DND-41 (cell line): ENCODE measurements around the gene RILPL1.
"Not testable (repeated sequence)": the region's sequence is repeated elsewhere in the genome, so short reads cannot be mapped to it uniquely, and the experiment has no call there.

ENCODE experiments used
- ATAC-seq: fragments of 200-7000 bp; cut with Tn5 transposase; 3 replicates; pipeline ENCODE4 v1.9.1; 2021; ENCODE audit warnings: low read depth; ENCODE audit not compliant: insufficient read depth
- DNase-seq: peaks from one replicate; pipeline ENCODE4 v3.0.0-alpha.2; 2020
- H2AFZ ChIP-seq: 2 replicates; pipeline ENCODE4 v1.6.0; 2012; ENCODE audit warnings: low read depth, low read length
- H3K27ac ChIP-seq: 2 replicates; pipeline ENCODE4 v1.5.1; 2012; ENCODE audit warnings: low read length, inconsistent platforms
- H3K27me3 ChIP-seq: fragments of 200-600 bp; sonication (generic); 2 replicates; pipeline ENCODE4 v1.6.0; 2012; ENCODE audit warnings: low read length, mild to moderate bottlenecking, inconsistent platforms; ENCODE audit not compliant: insufficient read depth, poor library complexity
- H3K36me3 ChIP-seq: 2 replicates; pipeline ENCODE4 v1.5.1; 2012; ENCODE audit warnings: low read length, inconsistent platforms; ENCODE audit not compliant: insufficient read depth
- H3K4me1 ChIP-seq: 2 replicates; pipeline ENCODE4 v1.5.1; 2012; ENCODE audit warnings: mild to moderate bottlenecking, low read length; ENCODE audit not compliant: insufficient read depth
- H3K4me2 ChIP-seq: 2 replicates; pipeline ENCODE4 v1.6.0; 2012; ENCODE audit warnings: mild to moderate bottlenecking, moderate library complexity, low read length, inconsistent platforms; ENCODE audit not compliant: insufficient read depth
- H3K4me3 ChIP-seq, 2 experiments: fragments of 200-600 bp in 1 of 2; shearing (Covaris generic) in 1 of 2; 2 replicates each; pipeline ENCODE4 v1.5.1; 2012 to 2016; ENCODE audit warnings: inconsistent platforms in 2 of 2, low read length in 2 of 2, mild to moderate bottlenecking in 2 of 2, low read depth in 1 of 2, moderate library complexity in 1 of 2
- H3K79me2 ChIP-seq: 2 replicates; pipeline ENCODE4 v1.6.0; 2012; ENCODE audit warnings: low read length, inconsistent platforms; ENCODE audit not compliant: insufficient read depth
- H3K9ac ChIP-seq: 2 replicates; pipeline ENCODE4 v1.6.0; 2012; ENCODE audit warnings: low read depth, mild to moderate bottlenecking, inconsistent platforms, low read length, moderate library complexity
- H3K9me3 ChIP-seq: 2 replicates; pipeline ENCODE4 v1.5.1; 2012; ENCODE audit warnings: low read length, moderate library complexity, mild to moderate bottlenecking, inconsistent platforms; ENCODE audit not compliant: insufficient read depth, severe bottlenecking
- H4K20me1 ChIP-seq: 2 replicates; pipeline ENCODE4 v1.6.0; 2012; ENCODE audit warnings: low read length; ENCODE audit not compliant: insufficient read depth
- EZH2 ChIP-seq: IDR thresholded peaks from 3 replicates; pipeline ENCODE4 v1.6.1; 2012; ENCODE audit warnings: borderline replicate concordance, low read depth, mild to moderate bottlenecking, moderate library complexity, low read length, inconsistent platforms; ENCODE audit not compliant: severe bottlenecking
- TF ChIP-seq, protein P1 (sequence below): IDR thresholded peaks from 2 replicates; pipeline ENCODE4 v1.5.1; 2012; ENCODE audit warnings: borderline replicate concordance, low read length, moderate library complexity, mild to moderate bottlenecking; ENCODE audit not compliant: poor library complexity, severe bottlenecking; ENCODE audit errors: extremely low read depth

The RILPL1 gene

DNA sequence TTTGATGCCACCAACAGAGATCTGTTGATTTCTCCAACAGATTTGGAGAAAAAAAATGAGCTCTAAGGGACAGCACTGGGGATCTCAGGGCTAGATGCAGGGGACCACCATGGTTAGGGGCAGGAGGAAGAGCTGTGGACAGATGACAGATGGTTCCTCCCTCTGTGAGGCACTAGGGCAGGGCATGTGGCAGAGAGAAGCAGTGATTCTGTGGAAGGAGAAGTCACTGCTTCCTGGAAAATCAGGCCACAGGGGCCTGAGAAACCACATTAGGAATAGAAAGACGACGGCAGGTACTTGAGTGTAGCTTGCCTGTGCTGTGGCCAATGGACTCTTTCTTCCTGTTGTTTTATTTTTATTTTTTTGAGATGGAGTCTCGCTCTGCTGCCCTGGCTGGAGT lies 25.9 kb upstream of the RILPL1 start:
- Histone ChIP-seq H3K36me3 (no peaks in the 10 kb centered on the region), H3K27me3 (no peaks in the 10 kb centered on the region), H3K9me3 (no peaks in the 10 kb centered on the region), H3K27ac (no peak overlapping the region), H3K4me3 (no peak overlapping the region), H3K4me2 (no peak overlapping the region), H4K20me1 (no peaks in the 10 kb centered on the region), H3K79me2 (no peaks in the 10 kb centered on the region), H2AFZ (no peak overlapping the region), H3K4me1 (no peaks in the 10 kb centered on the region), H3K9ac (no peak overlapping the region)
- no peak for TF ChIP-seq EZH2
- TF ChIP-seq, protein P1, sequence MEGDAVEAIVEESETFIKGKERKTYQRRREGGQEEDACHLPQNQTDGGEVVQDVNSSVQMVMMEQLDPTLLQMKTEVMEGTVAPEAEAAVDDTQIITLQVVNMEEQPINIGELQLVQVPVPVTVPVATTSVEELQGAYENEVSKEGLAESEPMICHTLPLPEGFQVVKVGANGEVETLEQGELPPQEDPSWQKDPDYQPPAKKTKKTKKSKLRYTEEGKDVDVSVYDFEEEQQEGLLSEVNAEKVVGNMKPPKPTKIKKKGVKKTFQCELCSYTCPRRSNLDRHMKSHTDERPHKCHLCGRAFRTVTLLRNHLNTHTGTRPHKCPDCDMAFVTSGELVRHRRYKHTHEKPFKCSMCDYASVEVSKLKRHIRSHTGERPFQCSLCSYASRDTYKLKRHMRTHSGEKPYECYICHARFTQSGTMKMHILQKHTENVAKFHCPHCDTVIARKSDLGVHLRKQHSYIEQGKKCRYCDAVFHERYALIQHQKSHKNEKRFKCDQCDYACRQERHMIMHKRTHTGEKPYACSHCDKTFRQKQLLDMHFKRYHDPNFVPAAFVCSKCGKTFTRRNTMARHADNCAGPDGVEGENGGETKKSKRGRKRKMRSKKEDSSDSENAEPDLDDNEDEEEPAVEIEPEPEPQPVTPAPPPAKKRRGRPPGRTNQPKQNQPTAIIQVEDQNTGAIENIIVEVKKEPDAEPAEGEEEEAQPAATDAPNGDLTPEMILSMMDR: no peak
- ATAC-seq (no peak), DNase-seq (no peak)

DNA sequence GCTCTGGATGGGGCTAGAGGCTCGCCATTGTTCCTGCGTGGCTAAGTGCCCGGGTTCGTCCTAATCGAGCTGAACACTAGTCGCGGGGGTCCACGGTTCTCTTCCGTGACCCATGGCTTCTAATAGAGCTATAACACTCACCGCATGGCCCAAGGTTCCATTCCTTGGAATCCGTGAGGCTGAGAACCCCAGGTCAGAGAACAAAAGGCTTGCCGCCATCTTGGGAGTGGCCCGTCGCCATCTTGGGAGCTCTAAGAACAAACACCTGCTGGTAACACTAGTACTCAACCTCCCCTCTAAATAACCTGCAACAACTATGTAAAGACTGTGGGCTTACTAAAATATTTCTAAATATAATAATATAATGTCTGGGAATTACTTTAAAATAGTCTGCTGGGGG lies 25.0 kb upstream of the RILPL1 start:
- H3K4me1 ChIP-seq, H3K27me3 ChIP-seq, H4K20me1 ChIP-seq, H3K9ac ChIP-seq, H3K79me2 ChIP-seq, H2AFZ ChIP-seq, H3K4me2 ChIP-seq, H3K36me3 ChIP-seq, DNase-seq, H3K4me3 ChIP-seq, H3K9me3 ChIP-seq, ATAC-seq, H3K27ac ChIP-seq: not testable (repeated sequence)

DNA sequence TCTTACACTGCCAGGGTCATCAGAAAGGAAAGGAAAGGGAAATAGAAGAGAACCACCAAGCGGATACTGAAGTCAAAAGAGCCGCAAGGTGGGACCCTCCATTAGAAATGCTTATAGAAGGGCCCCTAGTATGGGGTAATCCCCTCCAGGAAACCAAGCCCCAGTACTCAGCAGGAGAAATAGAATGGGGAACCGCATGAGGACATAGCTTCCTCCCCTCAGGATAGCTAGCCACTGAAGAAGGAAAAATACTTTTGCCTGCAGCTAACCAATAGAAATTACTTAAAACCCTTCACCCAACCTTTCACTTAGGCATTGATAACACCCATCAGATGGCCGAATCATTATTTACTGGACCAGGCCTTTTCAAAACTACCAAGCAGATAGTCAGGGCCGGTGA lies 21.3 kb upstream of the RILPL1 start:
- H3K4me1 ChIP-seq: not testable (repeated sequence)

DNA sequence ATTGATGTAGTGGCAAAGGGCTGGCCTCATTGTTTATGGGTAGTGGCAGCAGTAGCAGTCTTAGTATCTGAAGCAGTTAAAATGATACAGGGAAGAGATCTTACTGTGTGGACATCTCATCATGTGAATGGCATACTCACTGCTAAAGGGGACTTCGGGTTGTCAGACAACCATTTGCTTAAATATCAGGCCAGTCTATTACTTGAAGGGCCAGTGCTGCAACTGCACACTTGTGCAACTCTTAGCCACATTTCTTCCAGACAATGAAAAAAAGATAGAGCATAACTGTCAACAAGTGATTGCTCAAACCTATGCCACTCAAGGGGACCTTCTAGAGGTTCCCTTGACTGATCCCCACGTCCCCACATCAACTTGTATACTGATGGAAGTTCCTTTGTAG lies 20.6 kb upstream of the RILPL1 start:
- not testable (repeated sequence) for H3K9ac ChIP-seq, H3K27ac ChIP-seq, H3K27me3 ChIP-seq, H3K36me3 ChIP-seq, H3K79me2 ChIP-seq, H2AFZ ChIP-seq, ATAC-seq, H3K4me3 ChIP-seq, H3K9me3 ChIP-seq, H3K4me1 ChIP-seq, DNase-seq, H4K20me1 ChIP-seq, H3K4me2 ChIP-seq

More for the DNA sequence above, 21.3 kb upstream of the RILPL1 start:
- ATAC-seq, H2AFZ ChIP-seq, H3K9me3 ChIP-seq, H3K4me2 ChIP-seq, H3K36me3 ChIP-seq, H3K9ac ChIP-seq, H3K27me3 ChIP-seq, H3K27ac ChIP-seq, H3K4me3 ChIP-seq, H4K20me1 ChIP-seq, DNase-seq, H3K79me2 ChIP-seq: not testable (repeated sequence)

DNA sequence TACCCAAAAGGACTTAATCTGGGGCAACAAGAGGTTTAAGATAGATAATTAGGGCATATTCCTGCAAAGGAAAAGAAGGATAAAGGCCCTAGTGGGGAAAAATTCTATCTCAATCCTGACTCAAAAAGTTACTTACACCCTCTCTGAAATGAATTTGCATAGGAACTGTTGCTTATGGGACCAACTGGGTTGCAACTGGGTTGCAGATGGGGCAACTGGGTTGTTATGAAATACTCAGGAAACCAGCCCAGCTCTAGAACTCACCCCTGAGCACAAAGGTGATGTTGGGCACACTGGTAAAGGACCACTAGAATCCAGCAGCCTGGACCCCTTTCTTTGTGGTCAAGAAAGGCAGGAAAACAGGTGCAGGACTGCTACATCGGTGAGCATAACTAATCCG lies 17.2 kb upstream of the RILPL1 start:
- no peak overlapping the region for H2AFZ ChIP-seq
- no peaks in the 10 kb centered on the region for H3K27me3 ChIP-seq
- no peak overlapping the region for H3K4me2 ChIP-seq
- TF ChIP-seq EZH2: no peak
- TF ChIP-seq, protein P1: no peak
- H3K9me3 ChIP-seq: no peaks in the 10 kb centered on the region
- H3K4me3 ChIP-seq: no peak overlapping the region
- DNase-seq (no peak), ATAC-seq (no peak)
- no peaks in the 10 kb centered on the region for H3K36me3 ChIP-seq
- no peaks in the 10 kb centered on the region for H3K79me2 ChIP-seq
- no peak overlapping the region for H3K9ac ChIP-seq
- no peak overlapping the region for H3K27ac ChIP-seq
- H3K4me1 ChIP-seq: no peaks in the 10 kb centered on the region
- H4K20me1 ChIP-seq: no peaks in the 10 kb centered on the region
